HL-60/S4 treated with retinoic acid at 250 ng/mL for 4 days and 3 days (cell line): Measurements from ENCODE around the gene THAP2.
"Not testable (repeated sequence)": the region's sequence is repeated elsewhere in the genome, so short reads cannot be mapped to it uniquely, and the experiment has no call there.

Experiments used
- in situ Hi-C: fragments of 300-500 bp; cut with MboI; formaldehyde crosslinking; loops from 2 replicates; pipeline ENCODE4 v1.7.0; 2022; ENCODE audit warnings: low sequenced_read_pairs

The THAP2 gene

DNA sequence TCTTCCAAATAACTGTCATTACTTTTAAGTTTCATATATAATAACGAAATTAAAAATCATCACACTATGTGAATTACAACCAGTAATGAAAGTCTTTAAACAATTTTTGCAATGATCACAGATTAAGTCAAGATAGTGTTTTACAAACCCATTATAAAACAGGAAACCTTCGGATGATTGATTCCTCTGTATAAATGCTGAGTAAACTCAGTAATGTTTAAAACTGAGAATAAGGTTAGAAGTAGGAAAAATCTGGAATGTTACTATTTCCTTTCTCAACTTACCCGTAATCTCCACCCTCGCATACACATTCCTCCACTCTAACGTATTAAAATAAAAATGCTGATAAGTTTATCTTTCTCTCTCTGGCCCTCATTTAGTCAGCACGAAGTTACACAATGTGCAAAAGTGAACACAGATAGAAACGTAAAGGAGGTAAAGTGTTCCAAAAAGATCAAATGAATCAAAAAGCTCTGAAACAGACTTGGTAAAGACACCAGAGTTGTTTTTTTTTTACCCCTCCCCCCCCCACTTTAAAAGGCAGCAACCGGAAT lies 2.0 kb upstream of the THAP2 start:
- in situ Hi-C loops = no loop called here

DNA sequence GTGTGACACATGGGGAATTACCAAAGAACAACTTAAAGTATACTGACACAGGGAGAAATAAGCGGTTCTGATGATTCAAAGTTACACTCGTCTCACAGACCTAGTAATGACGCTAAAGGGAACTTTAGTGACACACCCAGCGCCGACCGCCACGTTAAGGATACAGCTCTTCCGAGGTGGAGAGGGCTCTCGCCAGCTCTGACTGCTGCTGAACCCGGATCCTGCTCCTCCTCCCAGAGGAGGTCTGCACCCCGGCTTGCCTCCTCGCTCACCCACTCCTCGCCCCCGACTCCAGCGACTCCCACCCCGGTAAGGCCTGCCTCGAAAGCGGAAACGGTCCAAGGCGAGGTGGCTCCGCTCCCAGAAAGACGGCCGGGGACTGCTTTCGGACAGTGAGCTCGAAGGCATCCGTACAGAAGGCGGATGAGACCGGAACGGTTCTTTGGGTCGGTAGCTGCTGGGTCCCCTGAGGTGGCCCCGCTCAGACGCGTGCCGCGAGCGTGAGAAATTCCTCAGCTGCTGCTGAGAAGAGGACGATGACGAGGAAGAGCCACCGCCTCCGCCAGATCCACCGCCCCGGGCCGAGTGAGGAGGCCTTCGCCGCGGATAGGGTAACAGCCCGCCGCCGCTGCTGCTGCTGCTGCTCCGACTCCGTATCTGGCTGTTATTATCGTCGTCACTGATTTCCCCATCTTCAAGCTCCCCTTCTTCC lies 1.1 kb upstream of the THAP2 start:
- in situ Hi-C loops = no loop called here

DNA sequence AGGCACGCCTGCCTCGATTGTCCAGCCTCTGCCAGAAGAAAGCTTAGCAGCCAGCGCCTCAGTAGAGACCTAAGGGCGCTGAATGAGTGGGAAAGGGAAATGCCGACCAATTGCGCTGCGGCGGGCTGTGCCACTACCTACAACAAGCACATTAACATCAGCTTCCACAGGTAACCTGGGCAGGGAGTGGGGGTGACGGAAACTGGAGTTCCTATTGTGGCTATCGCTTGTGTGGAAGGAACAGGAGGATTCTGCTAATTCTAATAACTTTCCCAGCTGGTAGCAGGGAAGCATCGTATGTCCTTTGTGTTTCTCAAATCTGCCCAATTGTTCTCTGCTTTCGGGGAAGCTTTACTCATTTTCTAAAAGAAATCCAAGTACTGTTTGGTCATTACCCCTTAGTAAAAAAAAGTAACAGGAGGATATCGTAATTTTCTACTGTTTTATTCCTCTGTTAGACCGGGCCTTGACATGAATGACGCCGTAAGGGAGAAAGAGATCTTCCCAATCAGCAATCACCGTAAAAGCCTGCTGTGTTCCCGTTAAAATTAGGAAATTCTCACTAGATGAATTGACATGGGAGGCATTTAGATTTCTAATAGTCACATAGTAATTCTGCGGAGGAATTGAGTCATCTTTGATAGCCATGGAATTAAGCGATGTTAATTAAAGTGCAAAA lies 449 bp downstream of the THAP2 start:
- in situ Hi-C loops = no loop called here

DNA sequence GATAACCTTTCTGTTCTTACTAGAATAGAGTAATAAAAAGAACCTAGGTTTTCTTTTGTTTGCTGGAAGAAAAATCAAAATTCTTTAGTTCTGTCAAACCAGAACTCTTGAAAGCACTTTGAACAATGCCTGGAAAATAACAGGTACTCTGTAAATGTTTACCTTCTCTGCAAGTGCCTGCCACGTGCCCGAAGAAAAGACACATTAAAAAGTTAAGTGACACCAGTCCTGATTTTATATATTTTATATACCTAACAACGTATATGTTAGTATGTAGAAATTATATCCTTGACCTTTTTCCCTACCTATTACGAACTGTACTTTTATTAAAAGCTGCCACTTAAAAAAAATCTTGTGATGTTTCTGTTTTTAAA lies 976 bp downstream of the THAP2 start:
- in situ Hi-C loops = no loop called here

DNA sequence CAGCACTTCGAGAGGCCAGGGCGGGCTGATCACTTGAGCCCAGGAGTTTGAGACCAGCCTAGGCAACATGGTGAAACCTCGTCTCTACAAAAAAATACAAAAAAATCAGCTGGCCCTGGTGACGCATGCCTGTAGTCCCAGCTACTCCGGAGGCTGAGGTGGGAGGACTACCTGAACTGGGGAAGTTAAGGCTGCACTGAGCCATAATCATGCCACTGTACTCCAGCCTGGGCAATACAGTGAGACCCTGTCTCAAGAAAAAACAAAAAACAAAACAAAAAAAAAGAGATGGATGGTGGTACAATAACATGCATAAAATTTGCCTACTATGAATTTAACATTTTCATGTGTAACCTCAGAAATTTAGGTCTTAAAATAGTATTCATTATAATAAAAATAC lies 2.2 kb downstream of the THAP2 start:
- in situ Hi-C loops = no loop called here

DNA sequence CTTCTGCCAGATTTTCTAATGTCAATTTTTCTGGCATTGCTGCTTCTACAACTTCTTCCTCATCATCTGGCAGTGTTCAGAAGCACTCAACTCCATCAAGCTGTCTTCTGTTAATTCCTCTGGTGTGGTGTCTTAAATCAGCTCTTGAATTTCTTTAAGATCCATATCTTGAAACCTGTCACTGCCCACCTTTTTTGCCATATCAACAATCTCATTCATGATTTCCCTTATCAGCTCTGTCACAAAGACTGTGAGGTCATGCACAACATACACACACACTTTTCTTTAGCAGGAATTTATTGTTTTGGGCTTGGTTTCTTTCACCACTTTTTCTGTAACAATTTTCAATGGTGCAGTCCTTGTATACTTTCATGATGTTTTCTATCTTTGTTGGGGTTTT lies 7.2 kb downstream of the THAP2 start:
- in situ Hi-C loops = no loop called here

DNA sequence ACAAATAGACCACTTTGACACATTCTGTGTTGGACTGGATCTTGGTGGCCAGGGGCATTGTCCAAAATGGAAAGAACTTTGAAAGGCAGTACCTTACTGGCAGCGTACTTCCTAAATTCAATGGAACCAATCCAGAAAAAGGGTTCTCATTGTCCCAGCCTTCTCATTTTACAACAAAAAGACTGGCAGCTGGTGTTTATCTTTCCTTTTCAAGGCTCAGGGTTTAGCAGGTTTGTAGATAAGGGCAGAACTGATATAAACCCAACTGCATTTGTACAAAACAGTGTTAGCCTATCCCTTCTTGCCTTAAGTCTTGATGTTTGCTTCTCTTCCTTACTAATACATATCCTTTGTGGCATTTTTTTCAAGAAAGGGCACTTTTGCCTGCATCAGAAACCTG lies 7.7 kb downstream of the THAP2 start:
- in situ Hi-C loops = no loop called here

DNA sequence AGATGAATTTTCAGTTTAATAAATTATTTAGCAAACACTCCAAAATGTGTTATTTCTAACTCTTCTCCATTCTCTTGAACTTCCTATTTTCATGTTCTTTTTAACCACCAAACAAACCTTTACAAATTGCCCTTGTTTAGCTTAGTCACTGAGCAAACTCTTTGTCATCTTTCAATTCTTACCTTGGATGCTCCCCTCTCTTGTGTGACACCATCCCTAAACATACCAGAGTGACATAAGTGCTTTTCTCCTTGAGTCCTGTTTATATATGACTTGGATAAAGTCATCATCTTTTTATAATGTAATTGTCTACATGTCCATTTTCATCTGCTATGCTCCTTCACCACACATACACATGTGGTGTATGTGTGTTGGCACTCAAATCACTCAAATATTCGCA lies 18.4 kb downstream of the THAP2 start:
- in situ Hi-C loops = no loop called here

DNA sequence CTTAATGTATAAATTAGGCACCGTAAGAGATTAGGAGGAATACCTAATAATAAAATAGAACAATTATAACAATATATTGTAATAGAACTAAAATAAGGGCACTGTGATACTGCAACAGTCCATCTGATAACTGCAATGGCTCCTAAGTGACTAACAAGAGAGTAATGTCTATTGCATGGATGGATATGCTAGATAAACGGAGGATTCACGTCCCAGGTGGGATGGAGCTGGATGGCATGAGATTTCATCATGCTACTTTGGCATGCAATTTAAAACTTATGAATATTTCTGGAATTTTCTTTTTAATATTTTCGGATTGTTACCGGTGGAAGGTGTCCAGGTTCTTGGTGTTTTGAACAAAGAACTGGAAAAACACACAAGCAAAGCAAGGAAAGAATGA lies 19.5 kb downstream of the THAP2 start:
- in situ Hi-C loops = no loop called here

DNA sequence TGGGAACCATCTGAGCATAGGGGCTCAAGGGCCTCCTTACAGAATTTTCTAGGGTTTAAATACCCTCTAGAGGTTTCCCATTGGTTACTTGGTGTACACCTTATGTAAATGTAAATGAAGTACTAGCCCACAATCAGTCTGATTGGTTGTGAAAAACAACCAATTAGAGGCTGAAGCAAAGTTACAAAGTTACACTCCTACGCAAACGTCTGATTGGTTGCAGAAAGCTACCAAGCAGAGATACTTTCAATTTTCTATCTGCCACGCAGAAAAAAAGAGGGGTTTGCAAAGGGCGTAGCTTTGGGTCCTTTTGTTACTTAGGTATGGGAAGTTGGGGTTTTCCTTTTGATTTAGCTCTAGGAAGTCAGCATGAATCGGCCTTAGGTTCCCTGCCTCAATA lies 20.0 kb downstream of the THAP2 start:
- in situ Hi-C loops = no loop called here

DNA sequence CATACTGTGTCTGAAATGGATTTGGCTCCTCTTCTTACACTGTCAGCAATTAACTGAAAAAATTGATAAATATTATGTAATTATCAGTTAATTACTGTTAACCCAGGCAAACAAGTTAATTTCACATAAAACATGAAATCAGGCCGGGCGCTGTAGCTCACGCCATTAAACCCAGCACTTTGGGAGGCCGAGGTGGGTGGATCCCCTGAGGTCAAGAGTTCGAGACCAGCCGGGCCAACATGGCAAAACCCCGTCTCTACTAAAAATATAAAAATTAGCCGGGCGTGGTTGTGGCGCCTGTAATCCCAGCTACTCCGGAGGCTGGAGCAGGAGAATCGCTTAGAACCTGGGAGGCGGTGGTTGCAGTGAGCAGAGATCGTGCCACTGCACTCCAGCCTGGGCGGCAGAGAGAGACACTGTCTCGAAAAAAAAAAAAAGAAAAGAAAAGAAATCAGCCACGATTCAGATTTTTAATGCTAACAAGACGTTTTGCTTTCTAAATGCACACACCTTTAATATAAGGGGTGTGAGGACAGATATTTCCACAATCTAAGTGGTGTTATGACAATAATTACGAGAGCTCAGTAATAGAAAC lies 21.3 kb downstream of the THAP2 start:
- in situ Hi-C loops = no loop called here

DNA sequence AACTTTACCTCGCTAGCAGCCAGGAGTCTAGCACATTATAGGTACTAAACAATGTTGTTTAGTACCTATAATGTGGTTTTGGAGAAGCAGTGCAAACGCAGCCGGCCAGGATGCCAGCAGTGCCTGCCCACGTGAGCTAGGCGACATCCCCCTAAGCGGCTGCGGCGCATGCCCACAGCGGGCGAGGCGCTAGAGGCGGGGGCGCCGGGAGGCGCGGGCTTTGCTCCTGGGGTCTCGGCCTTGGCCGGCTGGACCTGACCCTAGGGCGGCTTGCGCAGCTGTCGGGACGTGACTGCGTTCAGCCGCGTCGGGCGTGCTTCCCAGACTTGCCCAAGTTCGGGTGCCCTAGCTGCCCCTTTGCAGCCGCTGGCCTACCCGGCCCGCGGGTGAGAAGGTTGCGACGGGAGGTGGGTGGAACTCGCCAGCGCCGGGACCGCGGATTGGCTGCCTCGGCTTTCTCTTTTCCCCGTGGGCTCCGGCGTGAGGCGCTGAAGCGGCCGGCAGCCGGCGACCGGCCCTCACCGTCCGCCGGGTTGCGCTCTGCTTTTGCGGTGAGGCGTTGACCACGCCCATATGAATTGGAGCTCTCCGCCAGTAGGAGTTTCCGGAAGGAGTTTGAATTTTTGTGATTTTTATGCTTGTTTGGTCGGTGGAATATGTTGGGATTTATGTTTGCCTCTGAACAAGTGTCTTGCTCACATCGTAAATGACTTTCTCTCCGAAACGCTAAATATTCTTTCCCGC lies 22.0 kb downstream of the THAP2 start, which contains the start of gene TMEM19:
TSS of gene TMEM19 (plus strand) at position 169 of the 744 bp plus-strand sequence. CDS start 599 bp downstream, outside the sequence.
- in situ Hi-C loops = no loop called here

DNA sequence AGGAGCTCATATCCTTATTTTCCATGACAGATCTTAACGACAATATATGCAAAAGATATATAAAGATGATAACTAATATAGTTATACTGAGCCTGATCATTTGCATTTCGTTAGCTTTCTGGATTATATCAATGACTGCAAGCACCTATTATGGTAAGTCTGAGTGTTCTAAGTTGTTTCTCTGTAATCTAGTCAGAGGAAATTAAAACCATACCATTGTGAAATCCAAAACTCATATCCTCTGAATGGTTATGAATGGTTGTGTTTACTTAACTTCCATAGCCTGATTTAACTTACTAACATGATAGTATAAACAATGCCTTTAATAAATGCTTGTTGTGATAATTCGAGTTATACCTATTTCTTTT lies 22.5 kb downstream of the THAP2 start:
- in situ Hi-C loops = no loop called here

DNA sequence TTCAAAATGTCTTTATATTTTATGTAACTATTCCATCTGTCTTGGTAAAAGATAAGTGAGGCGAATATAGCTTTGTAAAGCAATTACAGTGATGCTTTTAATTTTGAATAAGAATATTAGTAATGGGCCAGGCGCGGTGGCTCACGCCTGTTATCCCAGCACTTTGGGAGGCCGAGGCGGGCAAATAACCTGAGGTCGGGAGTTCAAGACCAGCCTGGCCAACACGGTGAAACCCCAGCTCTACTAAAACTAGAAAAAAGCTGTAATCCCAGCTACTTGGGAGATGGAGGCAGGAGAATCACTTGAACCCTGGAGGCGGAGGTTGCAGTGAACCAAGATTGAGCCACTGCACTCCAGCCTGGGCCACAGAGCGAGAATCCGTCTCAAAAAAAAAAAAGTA lies 23.1 kb downstream of the THAP2 start:
- in situ Hi-C loops = not testable (repeated sequence)

DNA sequence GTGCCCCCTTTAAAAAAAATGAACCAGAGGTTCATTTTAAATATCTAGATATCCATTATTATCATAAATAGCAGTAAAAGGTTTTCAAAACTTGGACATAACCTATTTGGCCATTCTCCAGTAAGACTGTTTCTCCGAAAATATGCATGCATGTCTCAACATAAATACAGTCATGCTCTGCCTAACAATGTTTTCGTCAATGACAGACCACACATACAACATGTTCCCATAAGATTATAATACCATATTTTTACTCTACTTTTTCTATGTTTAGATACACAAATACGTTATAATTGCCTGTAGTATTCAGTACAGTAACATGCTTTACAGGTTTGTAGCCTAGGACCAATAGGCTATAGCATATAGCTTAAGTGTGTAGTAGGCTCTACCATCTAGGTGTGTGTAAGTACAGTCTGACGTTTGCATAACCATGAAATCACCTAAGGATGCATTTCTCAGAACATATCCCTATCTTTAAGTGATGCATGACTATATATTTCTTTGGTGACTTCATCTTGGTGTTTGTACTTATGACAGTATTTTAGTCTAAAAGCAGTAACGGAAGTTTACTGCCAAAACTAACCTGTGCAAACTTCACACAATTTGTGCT lies 25.0 kb downstream of the THAP2 start:
- in situ Hi-C loops = no loop called here

DNA sequence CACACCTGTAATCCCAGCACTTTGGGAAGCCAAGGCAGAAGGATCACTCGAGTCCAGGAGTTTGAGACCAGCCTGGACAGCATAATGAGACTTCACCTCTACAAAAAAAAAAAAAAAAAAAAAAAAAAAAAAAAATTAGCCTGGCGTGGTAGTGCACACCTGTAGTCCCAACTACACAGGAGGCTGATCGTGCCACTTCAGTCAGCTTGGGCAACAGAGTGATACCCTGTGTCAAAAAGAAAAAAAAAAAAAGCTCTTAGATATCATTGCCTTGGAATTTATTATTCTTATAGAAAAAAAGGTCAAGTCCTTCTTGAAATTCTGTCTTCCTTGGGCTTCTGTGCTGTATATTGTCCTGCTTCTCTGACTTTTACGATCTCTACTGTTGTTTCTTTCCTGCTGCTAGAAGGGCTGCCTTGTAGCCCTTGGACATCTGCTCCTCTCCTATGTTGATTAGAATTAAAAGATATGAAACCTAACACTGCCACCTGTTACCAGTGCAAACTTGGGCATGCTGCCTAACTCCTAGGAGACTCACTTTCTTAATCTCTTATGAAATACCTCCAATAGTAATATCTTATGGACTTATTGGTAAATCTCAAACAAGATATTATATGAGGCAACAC lies 27.5 kb downstream of the THAP2 start:
- in situ Hi-C loops = no loop called here

DNA sequence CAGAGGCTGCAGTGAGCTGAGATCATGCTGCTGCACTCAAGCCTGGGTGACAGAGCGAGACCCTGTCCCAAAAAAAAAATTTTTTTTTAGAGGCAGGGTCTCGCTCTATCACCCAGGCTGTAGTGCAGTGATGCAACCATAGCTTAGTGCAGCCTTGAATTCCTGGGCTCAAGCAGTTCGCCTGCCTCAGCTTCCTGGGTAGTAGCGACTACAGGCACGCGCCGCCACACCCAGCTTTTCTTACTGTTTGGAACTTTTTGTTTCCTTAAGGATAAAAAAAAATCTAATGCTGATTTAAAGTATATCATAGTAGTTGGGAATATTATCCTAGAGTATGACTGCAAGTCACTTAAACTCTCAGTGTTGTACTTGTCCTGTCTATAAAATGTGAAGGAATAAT lies 29.0 kb downstream of the THAP2 start:
- in situ Hi-C loops = no loop called here

DNA sequence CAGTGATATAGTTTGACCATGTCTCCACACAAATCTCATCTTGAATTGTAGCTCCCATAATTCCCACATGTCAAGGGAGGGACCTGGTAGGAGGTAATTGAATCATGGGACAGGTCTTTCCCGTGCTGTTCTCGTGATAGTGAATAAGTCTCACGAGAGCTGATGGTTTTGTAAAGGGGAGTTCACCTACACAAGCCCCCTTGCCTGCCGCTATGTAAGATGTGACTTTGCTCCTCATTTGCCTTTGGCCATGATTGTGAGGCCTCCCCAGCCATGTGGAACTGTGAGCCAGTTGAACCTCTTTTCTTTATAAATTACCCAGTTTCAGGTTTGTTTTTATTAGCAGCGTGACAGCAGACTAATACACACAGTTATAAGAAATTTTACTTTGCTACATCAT lies 29.6 kb downstream of the THAP2 start:
- in situ Hi-C loops = not testable (repeated sequence)

DNA sequence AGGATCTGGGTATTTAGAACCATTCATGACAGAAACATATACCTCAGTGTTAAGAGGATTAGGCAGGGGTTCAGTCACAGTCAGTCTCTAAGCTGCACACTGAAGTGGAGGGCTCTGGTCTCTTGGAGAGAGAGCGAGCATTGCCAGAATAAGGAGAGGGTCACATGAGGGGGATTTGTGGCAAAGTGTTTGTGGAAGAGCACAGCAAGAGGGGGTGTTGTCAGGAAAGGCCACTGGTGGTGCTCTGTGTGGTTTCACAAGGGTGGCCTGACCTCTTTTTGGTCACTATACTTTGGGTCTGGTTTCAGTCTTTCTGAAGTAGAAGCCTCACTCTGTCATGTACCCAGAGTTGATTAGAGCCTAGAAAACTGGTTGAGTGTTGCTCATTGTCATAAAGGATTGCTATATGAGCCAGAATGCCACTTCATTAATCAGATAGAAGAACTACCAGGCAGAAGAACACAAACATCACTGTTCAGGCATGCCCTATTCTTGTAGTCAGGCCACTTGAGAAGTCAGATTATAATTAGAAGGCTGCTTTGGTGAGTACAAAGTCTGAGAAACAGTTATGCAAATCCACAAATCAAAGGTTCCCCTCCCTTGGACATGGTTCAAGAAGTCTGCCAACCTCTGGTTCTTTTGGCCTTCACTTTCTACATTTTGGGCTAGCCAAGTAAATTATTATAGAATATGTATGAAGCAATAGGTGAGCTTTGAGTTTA lies 30.2 kb downstream of the THAP2 start:
- in situ Hi-C loops = no loop called here

DNA sequence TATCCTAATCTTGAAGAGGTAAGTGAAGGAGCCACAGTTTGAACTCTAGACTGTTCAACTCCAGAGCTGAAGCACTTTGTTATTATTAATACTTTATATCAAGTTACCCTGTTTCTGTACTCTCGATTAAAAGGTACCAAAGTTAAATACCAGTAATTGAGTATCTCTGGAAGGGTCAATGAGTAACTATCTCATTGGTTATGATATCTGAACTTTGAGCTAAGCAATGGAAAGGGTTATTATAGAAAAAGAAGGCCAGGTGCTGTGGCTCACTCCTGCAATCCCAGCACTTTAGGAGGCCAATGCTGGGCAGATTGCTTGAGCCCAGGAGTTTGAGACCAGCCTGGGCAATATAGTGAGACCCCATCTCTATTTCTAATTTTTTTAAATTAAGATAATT lies 31.7 kb downstream of the THAP2 start:
- in situ Hi-C loops = no loop called here
